HepG2 (cell line): ENCODE data around the gene FGF19. TPM values are rescaled to one million over a fixed set of nuclear protein-coding genes. Genes with fewer than 3 reads are reported as not detected.

Experiments used
- BRD4 ChIP-seq: sonication (generic); formaldehyde crosslinking; IDR thresholded peaks from 2 replicates; pipeline ENCODE4 v1.4.0; 2020; ENCODE audit warnings: missing genetic modification reagents
- FOXM1 ChIP-seq: sonication (generic); formaldehyde crosslinking; IDR thresholded peaks from 2 replicates; pipeline ENCODE4 v1.5.0; 2020; ENCODE audit warnings: missing genetic modification reagents
- GPN1 ChIP-seq: sonication (generic); formaldehyde crosslinking; IDR thresholded peaks from 2 replicates; pipeline ENCODE4 v1.5.1; 2020; ENCODE audit warnings: missing genetic modification reagents, borderline replicate concordance
- HNRNPLL ChIP-seq: fragments of 200-400 bp; formaldehyde crosslinking; IDR thresholded peaks from 2 replicates; pipeline ENCODE4 v1.6.1; 2017; ENCODE audit warnings: mild to moderate bottlenecking, low read depth, low read length; ENCODE audit not compliant: poor library complexity, severe bottlenecking
- KAT7 ChIP-seq: IDR thresholded peaks from 2 replicates; pipeline ENCODE4 v1.6.1; 2018; ENCODE audit warnings: borderline replicate concordance, missing compliant biosample characterization
- KMT2A ChIP-seq: sonication (generic); formaldehyde crosslinking; IDR thresholded peaks from 2 replicates; pipeline ENCODE4 v1.4.0; 2020; ENCODE audit warnings: missing genetic modification reagents
- ONECUT2 ChIP-seq: sonication (generic); formaldehyde crosslinking; IDR thresholded peaks from 2 replicates; pipeline ENCODE4 v1.4.0; 2020; ENCODE audit warnings: missing genetic modification reagents
- RERE ChIP-seq: IDR thresholded peaks from 2 replicates; pipeline ENCODE4 v1.6.1; 2016; ENCODE audit warnings: low read depth, missing genetic modification reagents, missing compliant biosample characterization
- TCF7L2 ChIP-seq: IDR thresholded peaks from 2 replicates; pipeline ENCODE4 v1.6.1; 2011; ENCODE audit warnings: mild to moderate bottlenecking, low read depth, low read length, moderate library complexity
- TSC22D2 ChIP-seq: sonication (generic); formaldehyde crosslinking; IDR thresholded peaks from 2 replicates; pipeline ENCODE4 v1.5.1; 2020; ENCODE audit warnings: missing genetic modification reagents, mild to moderate bottlenecking, borderline replicate concordance
- USF2 ChIP-seq, 2 experiments: sonication (generic) in 1 of 2; formaldehyde crosslinking in 1 of 2; IDR thresholded peaks; 2 replicates each; pipeline versions ENCODE4 v1.5.1 to v1.6.1; 2011 to 2020; ENCODE audit warnings: borderline replicate concordance in 1 of 2, low read depth in 1 of 2, low read length in 1 of 2, mild to moderate bottlenecking in 1 of 2, missing genetic modification reagents in 1 of 2, moderate library complexity in 1 of 2
- XRCC5 ChIP-seq: fragments of 200-400 bp; formaldehyde crosslinking; optimal IDR thresholded peaks from 2 replicates; pipeline ENCODE3; 2017; ENCODE audit warnings: mild to moderate bottlenecking, low read length
- ZBTB7A ChIP-seq: sonication (generic); formaldehyde crosslinking; IDR thresholded peaks from 2 replicates; pipeline ENCODE4 v1.8.0; 2022; ENCODE audit warnings: mild to moderate bottlenecking, missing genetic modification reagents
- ZBTB8A ChIP-seq: sonication (generic); formaldehyde crosslinking; IDR thresholded peaks from 2 replicates; pipeline ENCODE4 v1.4.0; 2020; ENCODE audit warnings: mild to moderate bottlenecking, low read depth, missing genetic modification reagents, borderline replicate concordance
- ZMAT3 ChIP-seq: sonication (generic); formaldehyde crosslinking; conservative IDR thresholded peaks from 2 replicates; pipeline ENCODE4 v1.7.0; 2021; ENCODE audit warnings: missing genetic modification reagents
- ZNF12 ChIP-seq: sonication (generic); formaldehyde crosslinking; IDR thresholded peaks from 2 replicates; pipeline ENCODE4 v1.5.0; 2020; ENCODE audit warnings: missing genetic modification reagents
- ZNF337 ChIP-seq: sonication (generic); formaldehyde crosslinking; IDR thresholded peaks from 2 replicates; pipeline ENCODE4 v1.5.1; 2020; ENCODE audit warnings: missing genetic modification reagents, low read depth, mild to moderate bottlenecking, borderline replicate concordance
- ZNF770 ChIP-seq: sonication (generic); formaldehyde crosslinking; IDR thresholded peaks from 2 replicates; pipeline ENCODE4 v1.5.0; 2020; ENCODE audit warnings: mild to moderate bottlenecking, missing genetic modification reagents
- ZSCAN9 ChIP-seq: IDR thresholded peaks from 2 replicates; pipeline ENCODE4 v1.6.1; 2016; ENCODE audit warnings: borderline replicate concordance
- polyA plus RNA-seq, 8 experiments: library from polyadenylated mRNA; depleted of rRNA in 3 of 8; stranded (reverse) in 7 of 8; unstranded in 1 of 8; fragments of >200 nt; fragmentation: Illumina TruSeq in 4 of 8; extraction: Trizol in 4 of 8; gene quantifications; 2 replicates each; pipeline versions ENCODE4 v1.2.1 to v1.2.3, GENCODE V29; 2011 to 2016; ENCODE audit warnings: low read depth in 4 of 8, missing spikeins in 1 of 8, mixed read lengths in 1 of 8; ENCODE audit not compliant: insufficient read depth in 1 of 8
- total RNA-seq, 5 experiments: library from RNA; depleted of rRNA; stranded (reverse); fragments of >200 nt; fragmentation: Illumina TruSeq; extraction: Trizol; gene quantifications; 2 replicates each; pipeline ENCODE4 v1.2.3, GENCODE V29; 2016; ENCODE audit warnings: low read depth in 1 of 5

The FGF19 gene
- total and polyA plus RNA-seq, 2 of the 13 experiments (the other 11 are each of a cell fraction or from before 2014, with no cell fraction given), result 0.07 TPM; not detected in 1

GRCh38 chr11:69674886-69675714 lies 28.7 kb downstream of the FGF19 start, which contains the start of gene LTO1 (continued):
- TF ChIP-seq USF2 (IDR thresholded peaks at IDR 0.05; ENCODE audit: low read depth, low read length) (no peak), USF2 (CRISPR knock-in tag; IDR thresholded peaks at IDR 0.05; ENCODE audit: borderline replicate concordance) (no peak), HNRNPLL (peak; percentile 28), ZNF12 (CRISPR knock-in tag) (peak; percentile 61; the same call in 1 of the 2 replicates), TCF7L2 (no peak), RERE (peak; percentile 40; the same call in 1 of the 2 replicates), KAT7 (CRISPR knock-in tag) (peak; percentile 70; the same call in 1 of the 2 replicates), BRD4 (CRISPR knock-in tag) (0 out of 2 replicates have a peak, but pooled peaks have one; percentile 37), XRCC5 (no peak), ZNF337 (no peak), FOXM1 (CRISPR knock-in tag) (no peak), KMT2A (CRISPR knock-in tag) (peak; percentile 91), ZMAT3 (peak; percentile 87), ZBTB8A (CRISPR knock-in tag) (no peak), ZBTB7A (CRISPR knock-in tag) (0 out of 2 replicates have a peak, but pooled peaks have one; percentile 61), ZSCAN9 (CRISPR knock-in tag) (peak; percentile 44; the same call in 1 of the 2 replicates), TSC22D2 (CRISPR knock-in tag) (peak; percentile 59; the same call in 1 of the 2 replicates), ZNF770 (CRISPR knock-in tag) (no peak), GPN1 (no peak), ONECUT2 (CRISPR knock-in tag) (no peak)
